DMS114 treated with DMSO at 0.1 percent for 48 hours (cell line): ENCODE measurements around the gene MYO5B.
"Not testable (repeated sequence)": the region's sequence is repeated elsewhere in the genome, so short reads cannot be mapped to it uniquely, and the experiment has no call there.

Source experiments
- DNase-seq: peaks from one replicate; lab custom pipeline; 2025; ENCODE audit not compliant: unreplicated experiment; lab: John Stamatoyannopoulos, UW

The MYO5B gene

DNA sequence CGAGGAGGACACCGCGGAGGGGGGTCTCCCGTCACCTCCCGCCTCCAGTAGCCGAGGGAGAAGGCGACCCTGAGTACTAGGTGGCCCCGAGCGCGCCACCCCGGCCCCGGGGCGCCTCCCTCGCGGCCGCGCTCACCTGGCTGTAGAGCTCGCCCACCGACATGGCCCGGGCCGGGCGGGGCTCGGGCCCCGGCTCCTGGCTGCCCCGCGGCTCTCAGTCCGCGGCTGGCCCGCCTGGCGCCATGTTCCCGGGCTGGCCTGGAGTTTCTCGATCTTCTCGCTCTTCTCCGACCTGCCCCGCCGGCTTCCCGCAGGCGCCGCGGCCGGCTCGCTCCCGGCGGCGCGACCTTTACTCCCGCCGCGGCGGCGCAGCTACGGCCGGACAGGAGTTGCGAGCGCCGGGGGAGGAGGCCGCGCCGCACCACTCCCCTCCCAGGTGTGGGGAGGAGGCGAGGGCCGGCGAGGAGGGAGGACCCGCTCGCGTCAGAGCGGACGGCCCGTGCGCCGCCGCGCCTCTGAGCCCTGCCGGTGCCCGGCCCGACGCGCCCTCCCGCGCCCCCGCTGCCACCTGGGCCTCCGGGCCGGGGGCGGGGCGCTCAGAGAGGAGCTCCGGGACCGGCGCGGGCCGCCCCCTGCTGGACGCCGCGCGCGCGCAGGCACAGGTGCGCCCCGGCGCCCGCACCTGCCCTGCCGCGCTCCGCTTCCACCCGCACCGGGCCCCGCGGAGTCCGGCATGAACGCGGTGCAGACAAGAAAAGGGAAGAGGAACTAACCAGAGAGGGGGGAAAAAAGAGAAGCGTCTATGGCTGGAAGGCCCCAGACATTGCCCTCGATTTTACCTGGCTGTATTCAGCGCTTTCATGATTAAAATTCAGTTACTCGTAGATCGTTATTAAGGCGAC lies at the start of gene MYO5B:
MYO5B (minus strand) TSS at position 517 of the 902 bp plus-strand sequence; CDS start at position 163, 354 bp downstream.
- no peak for DNase-seq

DNA sequence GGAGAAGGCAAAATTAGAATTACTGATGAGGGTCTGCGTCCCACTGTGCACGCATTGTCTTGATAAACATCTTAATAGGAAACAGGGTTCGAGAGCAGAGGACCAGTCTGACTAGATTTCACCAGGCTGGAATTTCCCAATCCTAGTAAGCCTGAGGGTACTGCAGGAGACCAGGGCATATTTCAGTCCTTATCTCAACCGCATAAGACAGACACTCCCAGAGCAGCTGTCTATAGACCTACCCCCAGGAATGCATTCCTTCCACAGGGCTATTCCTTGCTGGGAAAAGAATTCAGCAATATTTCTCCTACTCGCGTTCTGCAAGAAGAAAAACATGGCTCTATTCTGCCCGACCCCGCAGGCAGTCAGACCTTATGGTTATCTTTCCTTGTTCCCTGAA lies 46.8 kb upstream of the MYO5B start:
- not testable (repeated sequence) for DNase-seq

DNA sequence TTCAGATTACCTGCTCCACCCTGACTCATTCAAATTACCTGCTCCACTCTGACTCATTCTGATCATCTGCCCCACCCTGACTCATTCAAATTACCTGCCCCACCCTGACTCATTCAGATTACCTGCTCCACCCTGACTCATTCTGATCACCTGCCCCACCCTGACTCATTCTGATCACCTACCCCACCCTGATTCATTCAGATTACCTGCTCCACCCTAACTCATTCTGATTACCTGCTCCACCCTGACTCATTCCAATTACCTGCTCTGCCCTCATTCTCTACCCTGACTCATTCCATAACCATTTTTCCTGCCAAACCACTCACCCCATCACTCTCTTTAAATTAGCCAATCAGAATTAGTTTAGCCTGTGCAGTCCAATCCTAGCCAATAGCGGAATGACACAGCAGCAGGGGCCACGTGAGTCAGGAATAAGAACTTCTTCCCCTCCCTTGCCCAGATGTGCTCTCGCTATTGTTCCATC lies 45.2 kb upstream of the MYO5B start:
- no peak for DNase-seq

DNA sequence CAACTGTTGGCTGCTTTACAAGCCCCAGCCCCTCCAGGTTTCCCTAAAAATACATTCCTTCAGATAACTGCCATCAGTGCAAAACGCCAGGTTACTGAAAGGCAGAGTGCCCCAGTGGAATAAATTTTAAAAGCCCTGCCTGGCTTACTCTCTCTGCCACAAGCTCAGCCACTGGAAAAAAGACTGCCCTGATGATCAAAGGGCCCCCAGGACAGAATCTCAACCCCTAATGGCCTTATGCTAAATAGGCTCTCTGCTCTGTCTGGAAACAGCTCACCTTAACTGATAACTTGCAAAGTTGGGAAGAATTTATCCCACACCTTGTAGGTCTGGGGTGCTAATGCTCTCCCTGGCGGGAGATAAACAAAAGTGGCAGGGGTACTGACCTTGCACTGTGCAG lies 37.5 kb upstream of the MYO5B start:
- no peak for DNase-seq

DNA sequence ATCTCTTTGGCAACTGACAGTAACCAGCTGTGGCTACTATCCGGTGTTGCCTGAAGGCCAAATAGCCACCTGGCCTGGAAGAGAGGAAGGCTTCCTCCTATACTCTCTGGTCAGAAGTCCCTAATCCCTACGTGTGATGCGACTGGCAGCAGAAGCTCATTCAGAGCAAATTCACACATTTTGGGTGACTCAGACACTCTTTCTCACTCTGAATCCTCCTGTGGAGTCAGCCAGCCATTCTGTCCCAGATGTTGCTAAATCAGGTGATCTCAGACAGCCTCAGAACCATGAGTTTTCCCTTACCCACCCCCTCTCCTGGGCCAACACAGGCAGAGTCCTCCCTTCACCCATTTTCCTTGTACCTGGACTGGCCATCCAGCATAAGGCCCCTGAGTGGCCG lies 36.7 kb upstream of the MYO5B start:
- no peak for DNase-seq

DNA sequence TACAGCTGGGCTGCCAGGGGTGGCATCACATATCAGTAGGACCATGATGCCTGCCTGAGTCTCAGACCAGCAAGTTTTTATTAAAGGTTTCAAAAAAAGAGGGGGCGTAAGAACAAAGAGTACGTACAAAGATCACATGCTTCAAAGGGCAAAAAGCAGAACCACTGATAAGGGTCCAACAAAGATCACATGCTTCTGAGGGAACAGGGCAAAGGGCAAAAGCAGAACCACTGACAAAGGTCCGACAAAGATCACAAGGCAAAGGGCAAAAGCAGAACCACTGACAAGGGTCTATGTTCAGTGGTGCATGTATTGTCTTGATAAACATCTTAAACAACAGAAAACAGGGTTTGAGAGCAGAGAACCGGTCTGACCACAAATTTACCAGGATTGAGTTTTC lies 25.3 kb upstream of the MYO5B start:
- DNase-seq: not testable (repeated sequence)

DNA sequence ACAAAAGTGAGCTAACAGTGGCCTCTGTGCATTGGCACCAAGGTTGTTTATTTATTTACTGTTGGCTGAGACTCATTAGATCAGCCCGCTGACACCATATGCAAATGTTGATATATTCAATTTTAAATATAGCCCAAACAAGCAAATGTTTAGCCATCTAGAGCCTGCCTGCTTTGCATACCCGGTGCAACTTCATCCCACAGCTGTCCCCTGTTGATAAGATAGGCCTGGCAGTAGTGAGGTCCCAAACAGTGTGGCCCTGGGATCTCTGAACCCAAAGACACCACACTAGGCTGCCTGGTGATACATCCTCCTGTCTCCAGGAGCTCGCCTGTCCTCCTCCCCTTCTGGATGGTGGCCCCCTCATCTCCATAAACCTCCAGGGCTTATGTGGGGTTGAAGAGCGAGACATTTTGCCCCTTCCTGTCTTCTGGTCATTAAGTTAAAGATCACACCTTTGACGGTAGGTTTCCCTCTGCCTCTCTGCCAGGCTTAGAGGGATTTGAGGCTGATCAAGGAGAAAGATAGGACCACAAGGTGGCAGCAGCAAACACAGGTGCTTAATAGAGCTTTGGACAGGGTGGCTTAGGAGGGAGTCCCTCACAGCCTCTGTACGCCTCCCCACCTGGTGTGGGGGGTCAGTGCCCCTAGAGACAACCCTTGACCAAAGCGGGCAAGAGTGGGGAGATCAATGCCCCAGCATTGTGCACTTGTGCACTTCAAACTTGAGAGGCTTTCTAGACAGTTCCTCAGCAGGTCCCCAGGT lies 23.7 kb upstream of the MYO5B start:
- DNase-seq: no peak

DNA sequence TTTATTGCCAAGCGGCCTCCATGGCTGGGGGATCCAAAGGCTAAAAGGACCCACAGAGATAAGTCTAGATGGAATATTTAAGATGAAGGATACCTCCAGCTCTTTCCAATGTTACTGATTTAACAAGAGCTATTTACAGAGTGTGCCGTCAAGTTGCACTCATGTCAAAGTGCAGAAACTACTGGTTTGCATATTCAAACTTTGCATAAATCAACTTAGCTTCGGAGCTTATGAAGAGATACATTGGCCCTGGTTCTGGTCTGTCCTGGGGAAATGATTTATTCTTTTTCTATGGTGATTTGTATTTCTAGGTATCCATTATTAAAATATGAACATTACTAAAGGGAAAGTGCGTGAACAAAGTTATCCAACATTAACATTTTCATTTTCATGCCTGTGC lies 14.4 kb upstream of the MYO5B start:
- DNase-seq: no peak

DNA sequence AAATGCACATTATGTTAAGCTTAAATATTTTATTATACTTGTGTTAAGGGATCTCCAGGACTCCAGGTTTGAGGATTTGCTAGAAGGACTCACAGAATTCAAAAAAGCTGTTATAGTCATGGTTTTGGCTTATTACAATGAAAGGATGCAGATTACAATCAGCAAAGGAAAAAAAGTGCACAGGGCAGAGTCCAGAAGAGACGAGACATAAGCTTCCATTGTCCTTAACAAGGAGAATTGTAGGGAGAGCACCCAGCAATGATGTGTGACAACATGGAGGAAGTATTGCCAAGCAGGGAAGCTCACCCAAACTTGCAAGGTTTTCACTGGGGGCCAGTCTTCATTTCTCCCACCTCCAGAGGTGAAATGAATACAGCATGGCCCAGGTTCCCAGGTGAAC lies 12.8 kb upstream of the MYO5B start:
- DNase-seq: no peak

DNA sequence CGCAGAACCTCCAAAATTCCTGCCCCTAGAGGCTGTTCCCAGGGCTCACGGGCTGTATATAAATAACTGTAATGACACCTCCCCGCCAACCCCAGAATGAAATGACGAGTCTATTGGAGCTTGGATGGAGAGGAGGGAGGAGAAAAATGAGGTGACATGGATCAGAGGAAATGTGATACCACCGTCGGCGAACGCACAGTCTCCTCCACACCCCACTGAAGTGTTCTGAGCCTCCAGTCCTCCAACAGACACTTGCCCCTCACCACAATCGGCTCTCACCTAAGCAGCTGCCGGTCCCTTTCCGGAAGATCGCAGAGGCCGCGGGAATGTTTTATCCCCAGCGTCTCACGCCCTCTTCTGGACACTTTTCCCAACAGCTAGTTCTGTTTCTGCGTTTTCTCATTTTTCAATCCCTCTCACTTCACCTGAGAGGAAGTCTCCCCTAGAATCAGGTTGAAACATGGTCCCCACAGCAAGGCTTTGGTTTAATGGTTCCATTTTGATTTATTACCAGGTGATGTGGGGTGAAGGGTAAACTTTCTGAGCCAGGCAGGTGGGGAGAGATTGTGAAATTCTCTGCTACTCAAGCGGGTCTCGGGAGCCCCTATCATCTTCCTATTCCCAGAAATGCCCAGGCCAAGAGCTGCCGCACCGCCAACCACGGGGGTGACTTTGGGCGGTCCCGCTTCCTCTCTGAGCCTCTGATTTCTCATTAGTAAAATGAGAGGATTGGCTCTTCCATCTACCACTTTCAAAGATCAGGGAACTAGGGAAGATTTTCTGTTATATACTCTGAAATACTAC lies 9.1 kb upstream of the MYO5B start:
- no peak for DNase-seq

DNA sequence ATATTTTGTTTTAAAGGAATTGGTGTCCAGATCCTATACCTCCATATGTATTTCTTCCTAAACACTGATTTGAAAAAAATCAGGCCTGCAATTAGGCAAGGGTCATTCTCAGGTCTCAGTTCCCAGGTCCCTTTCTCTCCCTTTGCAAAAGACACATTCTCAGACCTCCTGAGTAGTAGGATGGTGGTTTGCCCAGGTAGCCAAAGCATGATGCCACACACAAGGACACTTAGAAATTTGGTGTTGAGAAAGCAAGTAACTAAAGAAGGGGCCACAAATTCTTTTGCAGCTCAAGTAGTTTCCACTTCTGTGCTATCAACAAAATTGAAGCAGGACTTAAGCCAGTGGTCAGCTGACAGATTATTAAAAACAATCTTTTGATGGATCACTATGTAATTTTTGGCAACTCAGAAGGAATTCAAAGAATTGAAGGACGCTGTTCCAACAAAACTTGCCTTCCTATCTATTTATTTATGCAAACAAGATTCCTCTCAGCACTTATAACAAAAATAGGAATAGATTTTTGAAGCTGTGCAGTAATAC lies 6.6 kb upstream of the MYO5B start:
- no peak for DNase-seq

DNA sequence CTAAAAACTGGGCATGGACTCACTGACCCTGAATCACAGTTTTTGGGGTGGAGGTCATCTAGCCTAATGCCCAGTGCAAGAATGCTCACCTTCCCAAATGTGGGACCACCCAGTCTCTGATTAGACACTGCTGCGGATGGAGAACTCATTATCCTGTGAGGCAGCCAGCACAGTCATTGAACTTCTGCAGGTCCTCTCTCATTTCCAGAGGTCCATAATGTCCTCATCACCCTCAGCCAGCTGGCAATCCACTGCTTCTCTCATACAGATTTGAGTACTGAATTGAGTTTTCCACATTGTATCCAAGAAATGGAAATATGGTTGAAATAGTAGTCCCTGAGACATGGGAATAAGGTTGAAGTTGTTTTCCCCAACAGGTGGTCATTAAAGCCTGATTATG lies 5.0 kb upstream of the MYO5B start:
- DNase-seq: no peak

DNA sequence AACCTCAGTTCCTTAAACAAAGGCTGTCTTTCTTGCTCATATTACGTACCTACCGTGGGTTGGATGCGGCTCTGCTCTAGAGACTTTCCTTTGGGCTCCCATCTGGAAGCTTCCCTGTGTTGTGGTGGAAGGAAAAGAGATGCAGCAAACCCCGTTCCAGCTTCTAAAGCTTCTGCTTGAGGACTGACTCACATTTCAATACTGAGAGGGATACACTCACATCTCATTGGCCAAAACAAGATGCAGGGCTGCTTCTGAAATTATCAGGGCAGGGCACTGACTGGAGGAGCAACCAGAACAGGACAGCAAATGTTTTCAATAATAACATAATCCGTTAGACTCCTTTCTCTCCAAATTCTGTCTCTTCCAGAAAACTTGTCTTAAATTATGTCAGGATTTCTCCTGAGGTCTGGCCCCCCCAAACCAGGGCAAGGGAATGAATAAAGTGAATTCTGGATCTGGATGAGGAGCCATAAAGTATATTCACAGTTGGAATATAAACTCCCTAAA lies 4.5 kb upstream of the MYO5B start:
- DNase-seq: no peak

DNA sequence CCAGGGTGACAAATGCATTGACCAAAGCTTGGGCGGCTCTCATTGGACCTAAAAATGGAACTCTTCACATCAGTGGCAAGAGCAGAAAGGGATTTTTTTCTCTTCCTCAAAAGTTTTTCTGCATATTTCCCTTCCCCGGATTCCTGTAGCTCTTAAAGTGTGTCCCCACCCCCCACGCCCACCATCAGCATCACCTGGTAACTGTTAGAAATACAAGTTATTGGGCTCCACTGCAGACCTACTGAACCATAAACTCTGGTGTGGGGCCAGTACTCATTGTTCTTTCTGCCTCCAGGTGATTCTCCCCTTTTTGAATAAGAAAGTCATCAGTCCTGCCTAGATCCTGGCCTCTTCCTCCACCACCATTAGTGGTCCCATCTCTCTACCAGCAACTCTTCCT lies 1.3 kb upstream of the MYO5B start:
- no peak for DNase-seq

DNA sequence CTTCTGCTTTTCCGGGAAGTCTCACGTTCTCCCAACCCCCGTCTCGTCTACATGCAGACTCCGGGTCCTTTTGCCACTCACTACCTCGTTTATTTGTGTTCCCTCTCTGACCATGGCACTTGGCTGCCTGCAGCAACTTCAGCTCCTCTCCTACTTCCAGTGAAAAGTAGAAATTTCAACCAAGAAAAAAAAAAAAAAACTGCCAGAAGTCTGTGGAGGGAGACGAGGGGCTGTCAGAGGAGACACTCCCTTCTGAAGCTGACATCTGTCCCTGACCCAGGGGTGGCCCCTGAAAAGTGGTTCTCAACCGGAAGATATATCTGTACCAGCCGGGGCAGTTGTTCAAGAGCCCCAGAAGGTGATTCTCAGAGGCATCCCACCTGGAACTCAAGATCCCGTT lies 742 bp upstream of the MYO5B start:
- no peak for DNase-seq

DNA sequence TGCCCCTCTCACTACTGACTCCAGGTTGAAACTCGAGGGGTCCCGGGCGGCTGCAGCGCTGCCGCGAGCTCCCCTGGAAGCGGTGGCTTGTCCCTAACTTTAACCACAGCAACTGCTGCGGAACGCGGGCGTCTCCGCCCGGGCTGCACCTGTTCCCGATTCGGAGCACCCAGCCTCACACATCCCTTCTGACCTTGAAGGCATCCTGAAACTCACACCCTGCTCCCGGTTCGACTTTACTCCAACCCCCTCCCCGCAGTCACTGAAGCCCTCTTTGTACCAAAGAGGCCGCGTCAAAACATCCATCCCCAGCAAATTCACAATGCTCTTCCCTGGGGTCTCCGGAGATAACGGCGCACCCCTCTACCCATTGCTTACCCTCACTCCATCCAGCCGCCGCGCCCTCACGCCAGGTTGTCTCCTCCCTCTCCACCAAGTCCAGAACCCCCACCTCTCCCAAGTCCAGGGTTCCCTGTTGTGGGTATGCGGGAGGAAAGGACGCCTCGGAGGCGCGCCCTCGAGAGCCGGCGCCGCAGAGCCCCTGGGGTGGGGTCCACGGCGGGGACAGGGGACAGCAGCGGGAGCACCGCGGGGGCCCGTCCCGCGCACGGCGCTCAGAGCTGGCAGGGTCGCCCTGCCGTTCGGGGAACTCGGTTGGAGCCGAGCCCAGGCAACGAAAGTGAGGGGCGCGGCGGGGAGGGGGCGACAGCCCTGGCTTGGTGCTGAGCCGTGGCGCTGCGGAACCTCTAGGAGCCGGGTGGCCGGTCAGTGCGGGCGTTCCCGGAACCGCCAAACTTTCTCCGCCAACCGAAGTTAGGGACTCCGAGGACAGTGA lies 934 bp downstream of the MYO5B start:
- no peak for DNase-seq

DNA sequence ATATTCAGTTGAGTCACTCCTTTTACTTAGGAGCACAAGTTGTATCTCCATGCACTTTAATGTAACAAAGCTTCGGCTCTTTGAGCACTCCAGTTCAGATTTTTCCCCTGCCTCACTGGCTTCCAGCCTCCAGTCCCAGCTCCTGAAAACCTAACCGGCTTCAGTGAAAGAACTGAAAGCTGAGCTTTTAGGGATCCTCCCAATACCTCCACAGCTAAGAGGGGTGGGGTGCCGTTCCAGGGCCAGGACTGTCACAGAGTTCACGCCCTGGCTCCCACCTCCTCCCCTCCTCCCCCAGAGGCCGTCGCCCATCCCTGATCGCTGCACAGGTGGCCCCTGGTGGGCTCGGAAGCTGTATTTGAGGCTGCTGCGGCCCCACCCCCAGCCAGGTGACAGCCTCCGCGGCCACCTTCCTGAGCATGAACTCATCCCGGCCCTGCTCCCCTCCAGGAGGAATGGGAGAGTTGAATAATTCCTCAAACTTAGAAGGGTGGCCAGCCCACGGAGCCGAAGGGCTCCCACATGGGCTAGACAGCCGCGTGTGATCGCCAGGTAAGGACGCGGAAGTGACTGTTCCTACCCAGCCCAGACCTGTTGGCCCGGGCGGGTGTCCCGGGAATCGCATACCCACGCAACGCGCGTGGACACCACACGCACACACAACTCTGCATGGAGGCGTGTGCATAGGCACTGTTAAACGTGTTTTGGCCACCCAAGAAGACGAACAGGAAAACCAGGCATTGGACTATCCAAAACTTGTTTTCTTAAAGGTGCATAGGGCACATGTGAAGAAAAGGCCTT lies 1.8 kb downstream of the MYO5B start:
- no peak for DNase-seq

DNA sequence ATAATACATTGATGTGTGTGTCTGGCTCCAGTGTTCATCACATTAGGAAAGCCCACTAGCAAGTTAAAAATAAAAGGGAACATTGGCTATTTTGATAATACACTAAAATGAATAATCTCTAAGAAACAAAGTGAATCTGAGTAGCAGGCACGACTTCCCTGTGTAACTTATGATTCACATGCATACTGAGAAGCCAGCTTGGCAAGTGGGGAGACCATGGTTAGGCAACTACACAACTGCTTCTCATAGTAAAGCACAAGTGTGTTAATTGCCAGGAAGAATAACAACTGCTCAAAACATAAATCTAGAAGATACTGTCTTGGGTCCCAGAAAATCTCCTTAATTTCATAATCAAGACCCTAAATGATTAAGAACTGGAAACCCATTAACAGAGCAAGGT lies 4.0 kb downstream of the MYO5B start:
- DNase-seq: no peak

DNA sequence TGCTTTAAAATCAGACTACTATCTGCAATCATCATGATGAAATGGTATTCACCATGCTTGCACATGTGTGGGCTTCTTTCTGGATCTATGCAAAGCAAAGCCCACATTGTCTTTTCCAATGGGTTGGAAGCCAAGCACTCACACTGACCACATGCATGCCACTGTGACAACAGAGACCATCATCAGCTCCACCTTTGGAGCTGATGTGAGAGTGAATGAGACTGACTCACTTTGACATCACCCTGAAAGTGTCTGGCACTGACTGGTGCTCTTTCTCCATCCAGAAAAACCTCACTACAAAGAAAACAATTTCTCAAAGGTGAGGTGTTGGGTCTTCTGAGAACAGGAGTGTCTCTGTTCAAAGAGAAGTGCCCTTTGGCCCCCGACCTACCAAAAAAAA lies 4.7 kb downstream of the MYO5B start:
- no peak for DNase-seq
